ENCODE measurements around the gene PLEKHA6.

PLEKHA6 gene

GRCh38 chr1:204354579-204354978, 5.2 kb downstream of the PLEKHA6 start:
- no peak for DNase-seq

DNA sequence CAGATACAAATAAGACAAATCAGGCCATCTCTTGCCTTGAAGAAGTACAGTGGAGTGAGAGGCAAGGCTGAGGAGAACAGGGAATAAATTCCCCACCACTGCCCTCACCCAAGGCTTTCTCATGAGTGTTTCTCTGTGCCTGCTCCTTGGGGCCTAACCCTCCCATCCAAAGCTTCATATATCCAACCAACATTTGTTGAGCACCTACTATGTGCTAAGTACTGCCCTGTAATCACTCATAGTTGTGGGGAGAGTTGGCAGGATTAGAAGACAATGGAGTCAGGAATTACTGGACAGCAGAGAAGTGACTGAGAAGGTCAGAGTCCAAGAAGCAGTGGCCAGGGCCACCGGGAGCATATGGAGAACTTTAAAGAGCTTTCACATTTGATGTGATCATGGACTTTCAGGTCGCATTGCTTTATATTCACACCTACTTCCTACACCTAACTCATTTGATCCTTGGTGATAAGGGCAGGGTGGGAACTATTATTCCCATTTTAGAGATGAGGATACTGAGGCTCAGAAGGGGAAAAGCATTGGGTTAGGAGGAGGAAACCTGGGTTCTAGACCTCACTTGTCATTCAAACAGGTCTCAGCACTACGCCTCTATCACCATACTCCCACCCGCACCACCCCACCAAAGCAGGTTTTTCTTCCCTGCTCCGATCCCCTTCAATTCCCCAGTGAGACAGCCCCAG, 6.4 kb downstream of the PLEKHA6 start:
- DNase-seq = no peak

- no peak for DNase-seq
These were observed 8.7 kb downstream of the PLEKHA6 start for GRCh38 chr1:204350857-204351573.

DNA sequence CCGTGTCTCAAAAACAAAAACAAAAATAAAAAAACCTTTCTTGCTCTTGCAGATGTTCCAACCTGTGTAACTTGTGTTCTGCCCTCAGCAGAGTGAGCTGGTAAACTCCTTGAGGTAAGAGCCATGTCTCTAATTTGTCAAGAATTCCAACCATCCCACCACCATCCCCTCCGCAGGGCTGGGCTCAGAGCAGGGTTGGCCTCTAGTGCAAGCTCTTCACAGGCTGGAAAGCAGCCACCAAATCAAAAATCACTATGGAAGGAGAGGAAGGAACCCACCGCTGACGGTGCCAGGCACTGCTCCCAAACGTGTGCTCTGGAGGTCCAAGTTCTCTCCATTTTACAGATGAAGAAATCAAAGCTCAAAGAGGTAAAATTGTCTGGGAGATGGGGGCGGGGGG, 9.4 kb downstream of the PLEKHA6 start:
- DNase-seq = no peak

GRCh38 chr1:204349602-204350001, 10.1 kb downstream of the PLEKHA6 start:
- no peak for DNase-seq

- no peak for DNase-seq
These were observed 11.0 kb downstream of the PLEKHA6 start for GRCh38 chr1:204348722-204349121.

DNA sequence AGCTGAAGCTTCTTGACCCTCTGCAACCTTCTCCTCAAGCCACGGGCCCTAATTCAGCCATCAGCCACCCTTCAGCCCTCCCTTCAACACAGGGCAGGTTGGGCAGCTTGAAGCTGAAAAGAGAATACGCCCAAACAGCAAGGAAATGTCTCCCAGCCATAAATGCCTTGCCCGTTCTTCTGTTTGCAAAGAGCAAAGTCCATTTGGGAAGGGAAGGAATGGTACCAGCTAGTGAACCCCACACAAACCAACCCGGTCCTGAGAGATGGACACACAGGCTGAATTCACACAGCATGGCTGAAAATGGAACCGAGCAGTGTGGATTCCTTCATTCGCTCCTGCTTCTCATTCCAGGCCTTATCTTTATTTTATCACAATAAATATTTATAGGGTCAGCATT, 11.5 kb downstream of the PLEKHA6 start:
- DNase-seq = no peak

DNA sequence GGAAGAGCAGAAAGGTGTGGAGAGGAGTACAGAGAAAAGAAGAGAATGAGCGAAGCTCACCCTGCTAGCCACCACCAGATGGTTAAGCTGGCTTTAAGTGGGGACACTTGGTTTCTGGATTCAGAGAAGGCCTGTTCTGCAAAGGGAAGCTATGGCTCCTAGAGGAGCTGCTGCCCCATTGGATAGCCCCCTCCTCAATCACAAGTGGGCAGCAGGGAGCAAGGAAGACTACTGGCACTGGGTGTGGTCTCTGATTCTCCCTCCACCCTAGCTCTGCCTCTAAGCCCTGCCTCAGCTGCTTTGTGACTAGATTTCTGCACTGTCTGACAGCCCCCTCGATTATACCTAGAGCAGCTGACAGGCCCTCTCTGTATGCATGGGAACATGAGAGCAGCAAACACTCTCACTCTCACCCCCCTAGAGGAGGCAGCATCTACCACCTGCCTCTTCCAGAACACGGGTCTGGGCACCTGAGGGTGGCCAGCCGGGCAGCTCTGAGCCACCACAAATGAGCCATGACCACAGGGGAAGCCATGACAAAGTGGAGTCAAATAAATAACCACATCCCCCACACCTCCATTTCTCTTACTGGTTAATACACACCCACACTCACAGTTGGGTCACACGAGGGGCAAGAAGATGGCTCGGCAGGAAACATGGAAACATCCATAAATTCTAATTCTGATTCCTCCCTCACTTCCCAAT, 13.6 kb downstream of the PLEKHA6 start:
- DNase-seq = no peak

DNA sequence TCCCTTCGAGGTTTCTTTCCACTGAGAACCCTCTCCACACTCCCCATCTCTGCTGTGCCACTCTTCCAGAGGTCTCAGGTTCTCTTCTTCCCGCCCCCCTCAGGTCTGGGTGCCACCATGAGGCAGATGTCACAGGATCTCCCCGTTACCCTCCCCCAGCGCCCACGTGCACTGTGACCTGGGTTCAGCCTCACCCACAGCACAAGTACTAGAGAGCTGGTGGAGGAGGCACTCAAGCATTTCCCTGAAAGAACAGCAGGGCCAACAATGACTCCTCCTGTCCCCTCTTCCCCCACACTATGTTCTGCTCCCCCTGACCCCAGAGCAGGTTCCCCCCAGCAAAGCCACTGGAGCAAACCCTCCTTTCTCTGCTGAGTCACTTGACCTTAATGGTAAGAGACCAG, 14.3 kb downstream of the PLEKHA6 start:
- DNase-seq = no peak

- DNase-seq = no peak
These were observed 14.9 kb downstream of the PLEKHA6 start for GRCh38 chr1:204344665-204345355.

DNA sequence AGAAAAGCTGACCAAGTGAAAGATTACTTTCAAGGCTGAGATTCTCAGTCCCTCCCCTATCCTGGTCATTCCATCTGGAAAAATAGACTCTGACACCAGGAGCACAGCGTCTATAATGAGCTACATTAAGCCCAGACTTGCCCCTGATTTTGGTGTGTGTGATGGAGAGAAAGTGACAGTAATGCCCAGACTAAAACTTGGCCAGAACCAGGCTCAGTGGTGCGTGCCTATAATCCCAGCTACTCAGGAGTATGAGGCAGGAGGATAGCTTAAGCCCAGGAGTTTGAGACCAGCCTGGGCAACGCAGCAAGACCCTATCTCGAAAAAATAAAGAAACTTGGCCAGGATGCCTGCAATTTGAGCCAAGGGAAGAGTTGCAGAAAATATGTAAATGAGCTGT, 15.9 kb downstream of the PLEKHA6 start:
- no peak for DNase-seq

GRCh38 chr1:204343247-204343646, 16.5 kb downstream of the PLEKHA6 start:
- no peak for DNase-seq

DNA sequence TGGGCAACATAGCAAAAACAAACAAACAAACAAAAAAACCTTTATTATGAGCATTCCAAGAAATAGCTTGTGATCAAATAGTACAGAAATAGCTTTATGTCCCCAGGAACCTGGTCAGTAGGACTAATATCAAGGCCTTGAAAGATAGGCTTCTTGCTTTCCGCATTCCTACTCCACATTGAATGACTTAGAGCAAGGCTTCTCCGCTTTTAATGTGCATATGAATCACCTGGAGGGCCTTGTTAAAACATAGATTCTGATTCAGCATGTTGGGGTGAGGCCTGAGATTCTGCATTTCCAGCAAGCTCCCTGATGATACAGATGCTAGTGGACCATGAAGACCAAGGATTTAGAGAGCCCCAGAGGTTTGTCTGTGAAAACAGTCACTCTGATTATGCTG, 17.4 kb downstream of the PLEKHA6 start:
- DNase-seq = no peak

GRCh38 chr1:204341380-204341779, 18.3 kb downstream of the PLEKHA6 start:
- DNase-seq = no peak

- DNase-seq = no peak
These were observed 19.4 kb downstream of the PLEKHA6 start for GRCh38 chr1:204340081-204340889.

- DNase-seq = no peak
These were observed 20.2 kb downstream of the PLEKHA6 start for GRCh38 chr1:204339541-204339940.

DNA sequence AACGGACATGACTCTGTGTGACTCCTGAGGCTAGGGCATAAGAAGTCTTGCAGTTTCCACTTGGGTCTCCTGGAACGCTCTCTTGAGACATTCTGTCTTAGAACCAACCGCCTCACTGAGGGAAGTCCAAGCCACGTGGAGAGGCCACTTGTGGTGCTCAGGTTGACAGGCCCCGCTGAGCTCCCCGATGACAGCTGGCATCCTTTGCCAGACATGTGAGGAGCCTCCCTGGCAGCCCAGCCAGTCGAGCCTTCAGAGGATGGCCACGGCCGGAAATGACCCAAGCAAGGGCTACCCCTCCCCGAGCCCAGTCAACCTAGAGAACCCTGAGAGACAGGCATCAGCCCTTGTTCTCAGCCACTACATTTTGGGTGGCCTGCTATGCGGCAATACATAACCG, 20.7 kb downstream of the PLEKHA6 start:
- no peak for DNase-seq

DNA sequence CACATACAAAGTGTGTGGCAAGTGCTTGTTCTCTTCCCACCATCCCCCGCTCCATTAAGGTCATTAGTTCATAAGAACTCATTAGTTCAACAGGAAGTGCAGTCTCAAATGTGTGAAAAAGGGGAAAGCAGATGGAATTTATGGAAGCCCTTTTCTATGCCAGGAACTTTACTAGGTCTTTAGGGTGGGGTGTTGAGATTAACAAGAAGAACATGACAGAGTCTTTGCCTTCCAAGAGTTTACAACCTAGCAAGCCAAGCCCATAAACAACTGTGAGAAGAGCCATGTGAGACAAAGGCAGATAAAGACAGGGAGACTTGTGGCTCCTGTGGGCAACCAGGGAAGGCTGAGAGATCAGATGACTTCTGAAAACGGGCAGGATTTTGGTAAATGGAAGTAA, 21.4 kb downstream of the PLEKHA6 start:
- DNase-seq = no peak

DNA sequence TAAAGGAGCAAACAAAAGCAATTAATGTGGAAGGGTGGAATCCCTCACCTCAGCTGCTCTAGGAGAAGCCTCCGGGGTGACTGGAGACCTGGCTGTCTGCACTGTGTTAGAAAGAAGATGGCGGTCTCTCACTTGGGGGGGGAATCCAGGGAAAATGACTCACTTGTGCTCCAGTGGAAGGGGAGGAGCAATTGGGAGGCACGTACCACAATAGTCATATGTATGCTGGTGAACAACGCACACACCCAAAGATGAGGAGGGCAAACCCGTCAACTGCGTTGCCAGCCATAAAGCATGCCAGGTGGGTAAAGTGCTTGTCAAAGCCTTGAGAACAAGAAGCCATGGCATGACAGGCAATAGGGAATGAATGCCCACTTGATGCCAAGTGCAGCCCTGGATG, 22.1 kb downstream of the PLEKHA6 start:
- DNase-seq = no peak

- no peak for DNase-seq
These were observed 22.7 kb downstream of the PLEKHA6 start for GRCh38 chr1:204337036-204337429.

DNA sequence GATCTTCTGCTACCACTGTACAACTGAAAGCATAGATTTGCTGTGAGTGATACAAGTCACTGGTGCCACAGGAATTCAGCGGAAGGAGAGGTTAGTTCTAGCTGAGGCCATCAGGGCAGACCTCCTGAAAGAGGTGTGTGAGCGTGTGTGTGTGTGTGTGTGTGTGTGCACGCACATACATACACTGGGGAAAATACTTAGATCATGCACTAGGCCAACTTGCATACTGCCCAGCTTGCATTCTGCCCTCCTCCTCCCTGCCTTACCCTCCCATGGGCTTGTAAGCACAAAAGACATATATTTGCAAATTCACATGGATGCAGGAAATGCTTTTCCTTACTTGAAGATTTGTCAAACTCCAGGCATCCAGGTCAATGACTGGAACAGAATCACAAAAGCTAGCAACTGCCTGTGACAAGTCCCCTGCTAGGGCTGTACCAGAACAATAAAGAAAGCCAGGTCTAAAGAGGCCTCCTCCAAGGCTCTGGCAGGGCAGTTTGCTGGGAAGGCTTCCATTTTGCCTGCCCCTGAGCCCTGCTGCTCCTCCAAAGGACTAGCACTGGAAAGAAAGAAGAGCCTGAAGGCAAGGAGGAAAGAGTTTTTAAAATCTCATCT, 23.2 kb downstream of the PLEKHA6 start:
- no peak for DNase-seq

DNA sequence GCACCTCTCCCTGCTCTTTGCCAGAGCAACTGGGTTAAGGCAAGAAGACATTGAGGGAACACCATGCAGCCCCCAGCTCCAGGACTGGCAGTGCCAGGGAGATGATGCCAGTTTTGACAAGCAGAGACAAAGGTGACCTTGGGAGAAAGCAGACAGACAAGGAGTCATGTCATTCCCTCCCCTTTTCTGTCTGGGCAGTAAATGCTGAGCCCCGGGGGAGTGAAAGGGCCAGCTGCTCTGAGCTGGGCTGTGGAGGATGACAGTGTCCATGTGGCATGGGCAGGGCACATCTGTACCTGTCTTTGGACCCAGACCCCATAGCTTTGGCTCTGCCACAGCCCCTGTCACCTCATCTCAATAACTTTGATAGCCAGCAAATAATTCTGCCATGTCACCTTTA, 24.2 kb downstream of the PLEKHA6 start:
- DNase-seq = no peak

Measured in CD4-positive, alpha-beta T cell treated with Interleukin-10 for 1 hour (primary cell).